K562 treated with DMSO at 1 percent for 12 hours (cell line): ENCODE results near the gene CSKMT. TPM values are rescaled to one million over a fixed set of nuclear protein-coding genes. Genes with fewer than 3 reads are reported as not detected.

Source experiments
- total RNA-seq: library from RNA; unstranded; fragments of 300-600 nt; gene quantifications from 2 replicates; pipeline ENCODE4 v1.2.3, GENCODE V29; 2022; ENCODE audit not compliant: insufficient read depth

The CSKMT gene
- 50.4 and 52.2 TPM in 2 replicates for total RNA-seq

GRCh38 chr11:62665075-62665598, at the start of gene CSKMT, which contains the start of gene C11orf98:
Gene CSKMT, plus strand, starts transcription at chr11:62665312. Its CDS starts 568 bp downstream, at chr11:62665880.
Gene C11orf98, minus strand, starts transcription at chr11:62665210. Its CDS starts 41 bp downstream, at chr11:62665169.

GRCh38 chr11:62621567-62622470, 43.3 kb upstream of the CSKMT start, which contains the start of gene B3GAT3:
Gene B3GAT3, minus strand, starts transcription at chr11:62621986. Its CDS starts 39 bp downstream, at chr11:62621947.

GRCh38 chr11:62645946-62646824, 18.9 kb upstream of the CSKMT start, which contains the start of gene GANAB:
Gene GANAB, minus strand, starts transcription at chr11:62646613. Its CDS starts 14 bp downstream, at chr11:62646599.

GRCh38 chr11:62671608-62672389, 6.7 kb downstream of the CSKMT start, which contains the start of the genes LBHD1 and UQCC3:
Gene LBHD1, minus strand, starts transcription at chr11:62672267. Its CDS starts 2,236 bp downstream, at chr11:62670031.
Gene UQCC3, plus strand, starts transcription at chr11:62671673. Its CDS starts 73 bp downstream, at chr11:62671746.

GRCh38 chr11:62678770-62679696, 13.9 kb downstream of the CSKMT start, which contains the start of gene UBXN1:
Gene UBXN1, minus strand, starts transcription at chr11:62679073. Its CDS starts 150 bp downstream, at chr11:62678923.

GRCh38 chr11:62689421-62690183, 24.5 kb downstream of the CSKMT start, which contains the start of gene LRRN4CL:
Gene LRRN4CL, minus strand, starts transcription at chr11:62689530. Its CDS starts 1,022 bp downstream, at chr11:62688508.

GRCh38 chr11:62707277-62707861, 42.3 kb downstream of the CSKMT start, which contains the start of the genes BSCL2 and GNG3:
Gene BSCL2, minus strand, starts transcription at chr11:62707424. Its CDS starts 229 bp downstream, at chr11:62707195.
Gene GNG3, plus strand, starts transcription at chr11:62707676. Its CDS starts 620 bp downstream, at chr11:62708296.

Other genes with a start within 250 kb of the CSKMT start
- gene SCGB1A1, start 246.3 kb upstream of the CSKMT start, total RNA-seq: not detected in 2 replicates
- 12.9 and 42.0 TPM in 2 replicates for gene AHNAK, start 118.5 kb upstream of the CSKMT start, total RNA-seq
- 3,985 and 3,989 TPM in 2 replicates for gene EEF1G, start 91.4 kb upstream of the CSKMT start, total RNA-seq
- gene TUT1, start 73.8 kb upstream of the CSKMT start, total RNA-seq: 16.7 and 23.4 TPM in 2 replicates
- 62.1 and 107 TPM in 2 replicates for gene MTA2, start 63.4 kb upstream of the CSKMT start, total RNA-seq
- gene EML3, start 52.5 kb upstream of the CSKMT start, total RNA-seq: 21.6 and 34.7 TPM in 2 replicates
- gene ROM1, start 52.1 kb upstream of the CSKMT start, total RNA-seq: 0.81 and 3.0 TPM in 2 replicates
- gene B3GAT3, start 43.3 kb upstream of the CSKMT start, total RNA-seq: 94.9 and 105 TPM in 2 replicates
- 161 and 356 TPM in 2 replicates for gene GANAB, start 18.7 kb upstream of the CSKMT start, total RNA-seq
- gene INTS5, start 12.0 kb upstream of the CSKMT start, total RNA-seq: 27.2 and 37.6 TPM in 2 replicates
- 157 and 173 TPM in 2 replicates for gene C11orf98, start 102 bp upstream of the CSKMT start, total RNA-seq
- 17.8 and 31.3 TPM in 2 replicates for gene UQCC3, start 6.4 kb downstream of the CSKMT start, total RNA-seq
- 3.6 and 10.6 TPM in 2 replicates for gene LBHD1, start 7.0 kb downstream of the CSKMT start, total RNA-seq
- 242 and 314 TPM in 2 replicates for gene UBXN1, start 13.8 kb downstream of the CSKMT start, total RNA-seq
- gene LRRN4CL, start 24.2 kb downstream of the CSKMT start, total RNA-seq: 0.70 TPM in 1 of 2 replicates, not detected in the other
- gene BSCL2, start 42.1 kb downstream of the CSKMT start, total RNA-seq: 44.2 and 44.8 TPM in 2 replicates
- not detected in 2 replicates for gene GNG3, start 42.4 kb downstream of the CSKMT start, total RNA-seq
- gene HNRNPUL2, start 62.1 kb downstream of the CSKMT start, total RNA-seq: 17.1 and 39.0 TPM in 2 replicates
- gene TTC9C, start 63.2 kb downstream of the CSKMT start, total RNA-seq: 32.8 and 62.0 TPM in 2 replicates
- 1.9 and 3.0 TPM in 2 replicates for gene ZBTB3, start 88.8 kb downstream of the CSKMT start, total RNA-seq
- gene POLR2G, start 96.3 kb downstream of the CSKMT start, total RNA-seq: 150 and 166 TPM in 2 replicates
- 26.4 and 31.9 TPM in 2 replicates for gene TAF6L, start 106.1 kb downstream of the CSKMT start, total RNA-seq
- 42.8 and 48.4 TPM in 2 replicates for gene TMEM179B, start 122.1 kb downstream of the CSKMT start, total RNA-seq
- 21.7 and 26.1 TPM in 2 replicates for gene TMEM223, start 126.7 kb downstream of the CSKMT start, total RNA-seq
- 80.0 and 120 TPM in 2 replicates for gene NXF1, start 140.1 kb downstream of the CSKMT start, total RNA-seq
- gene STX5, start 166.7 kb downstream of the CSKMT start, total RNA-seq: 66.0 and 83.3 TPM in 2 replicates
- not detected in 2 replicates for gene TEX54, start 167.5 kb downstream of the CSKMT start, total RNA-seq
- 47.8 and 60.3 TPM in 2 replicates for gene WDR74, start 174.3 kb downstream of the CSKMT start, total RNA-seq
- 391 and 414 TPM in 2 replicates for gene SLC3A2, start 215.6 kb downstream of the CSKMT start, total RNA-seq